ENCODE results near the gene ECM1. TPM values are rescaled to one million over a fixed set of nuclear protein-coding genes. Genes with fewer than 3 reads are reported as not detected.

ECM1 gene
- 27.5 and 28.6 TPM in 2 replicates for total RNA-seq (2014; rRNA removed; shearing (Covaris generic))

- peak; percentile 79 for DNase-seq (ENCODE audit: low spot score)
These were observed at the start of gene ECM1 for GRCh38 chr1:150507912-150508864. Gene ECM1, plus strand, starts transcription at chr1:150508109. Its CDS starts 101 bp downstream, at chr1:150508210.

- DNase-seq (ENCODE audit: low spot score), result peak; percentile 34
These were observed 43.5 kb upstream of the ECM1 start for GRCh38 chr1:150464422-150464826.

GRCh38 chr1:150466964-150467363, 40.9 kb upstream of the ECM1 start:
- no peak for DNase-seq (ENCODE audit: low spot score)

- DNase-seq (ENCODE audit: low spot score), result no peak
These were observed 38.6 kb upstream of the ECM1 start for GRCh38 chr1:150469291-150469690.

- no peak for DNase-seq (ENCODE audit: low spot score)
These were observed 35.2 kb upstream of the ECM1 start for GRCh38 chr1:150472601-150473200.

GRCh38 chr1:150473659-150474058, 34.2 kb upstream of the ECM1 start:
- DNase-seq (ENCODE audit: low spot score), result no peak

- DNase-seq (ENCODE audit: low spot score), result no peak
These were observed 33.0 kb upstream of the ECM1 start for GRCh38 chr1:150474869-150475268.

- DNase-seq (ENCODE audit: low spot score), result no peak
These were observed 31.2 kb upstream of the ECM1 start for GRCh38 chr1:150476754-150477153.

GRCh38 chr1:150477320-150477719, 30.6 kb upstream of the ECM1 start:
- no peak for DNase-seq (ENCODE audit: low spot score)

- DNase-seq (ENCODE audit: low spot score), result no peak
These were observed 30.2 kb upstream of the ECM1 start for GRCh38 chr1:150477733-150478132.

GRCh38 chr1:150479370-150479769, 28.5 kb upstream of the ECM1 start:
- DNase-seq (ENCODE audit: low spot score), result no peak

- DNase-seq (ENCODE audit: low spot score), result no peak
These were observed 28.0 kb upstream of the ECM1 start for GRCh38 chr1:150479927-150480352.

- no peak for DNase-seq (ENCODE audit: low spot score)
These were observed 23.5 kb upstream of the ECM1 start for GRCh38 chr1:150484431-150484830.

GRCh38 chr1:150484861-150485260, 23.0 kb upstream of the ECM1 start:
- no peak for DNase-seq (ENCODE audit: low spot score)

GRCh38 chr1:150486966-150487762, 20.7 kb upstream of the ECM1 start, which contains the start of gene TARS2:
Gene TARS2, plus strand, starts transcription at chr1:150487419. Its CDS starts 32 bp downstream, at chr1:150487451.
- peak; percentile 98 for DNase-seq (ENCODE audit: low spot score)

GRCh38 chr1:150487763-150488115, 20.2 kb upstream of the ECM1 start:
- DNase-seq (ENCODE audit: low spot score), result no peak

GRCh38 chr1:150493175-150493574, 14.7 kb upstream of the ECM1 start:
- no peak for DNase-seq (ENCODE audit: low spot score)

- no peak for DNase-seq (ENCODE audit: low spot score)
These were observed 9.6 kb upstream of the ECM1 start for GRCh38 chr1:150498342-150498741.

GRCh38 chr1:150505431-150505830, 2.5 kb upstream of the ECM1 start:
- no peak for DNase-seq (ENCODE audit: low spot score)

GRCh38 chr1:150508982-150509381, 1.1 kb downstream of the ECM1 start:
- DNase-seq (ENCODE audit: low spot score), result no peak

- no peak for DNase-seq (ENCODE audit: low spot score)
These were observed 3.6 kb downstream of the ECM1 start for GRCh38 chr1:150511551-150511950.

Data from H4 (cell line).